ENCODE data around the gene POLE3. TPM values are rescaled to one million over a fixed set of nuclear protein-coding genes. Genes with fewer than 3 reads are reported as not detected.

Gene POLE3
- total and polyA plus RNA-seq, 2 experiments from 2014 or later, result 32.5 to 36.8 TPM

DNA sequence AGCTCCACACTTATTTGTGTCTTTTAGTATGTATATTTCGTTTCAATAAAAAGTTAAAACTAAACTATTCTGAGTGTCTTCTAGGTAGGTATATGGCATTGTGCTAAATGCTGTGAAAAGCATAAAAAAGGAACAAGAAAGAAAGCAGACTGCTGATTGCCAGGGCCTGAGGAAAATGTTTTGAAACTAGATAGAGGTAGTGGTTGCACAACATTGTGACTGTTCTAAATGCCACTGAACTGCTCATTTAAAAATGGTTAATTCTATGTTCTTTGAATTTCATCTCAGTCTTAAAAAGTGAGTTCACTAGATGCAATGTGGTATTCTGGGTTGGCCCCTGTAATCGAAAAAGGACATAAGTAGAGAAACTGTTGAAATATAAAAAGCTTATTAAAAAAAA, 6.8 kb downstream of the POLE3 start:
- 87% methylated on average over 2 of the region's 2 CpGs for WGBS (ENCODE audit: low lambda C conversion rate, missing lambda C conversion rate)
- no peaks in the 10 kb centered on the region for H3K36me3 ChIP-seq (replicated peaks; ENCODE audit: insufficient read depth, low read depth)
- H3K4me1 ChIP-seq (ENCODE audit: insufficient read depth), result peaks cover 23% of the 10 kb centered on the region
- no peak overlapping the region for H2AFZ ChIP-seq
- H3K4me3 ChIP-seq, result no peak overlapping the region
- DNase-seq (ENCODE audit: low spot score), result no peak
- no peaks in the 10 kb centered on the region for H4K20me1 ChIP-seq (ENCODE audit: insufficient read depth, poor library complexity, severe bottlenecking)
- H3K4me2 ChIP-seq, result no peak overlapping the region
- no peak for TF ChIP-seq EZH2 (IDR thresholded peaks at IDR 0.05; ENCODE audit: borderline replicate concordance)
- TF ChIP-seq, protein P1, sequence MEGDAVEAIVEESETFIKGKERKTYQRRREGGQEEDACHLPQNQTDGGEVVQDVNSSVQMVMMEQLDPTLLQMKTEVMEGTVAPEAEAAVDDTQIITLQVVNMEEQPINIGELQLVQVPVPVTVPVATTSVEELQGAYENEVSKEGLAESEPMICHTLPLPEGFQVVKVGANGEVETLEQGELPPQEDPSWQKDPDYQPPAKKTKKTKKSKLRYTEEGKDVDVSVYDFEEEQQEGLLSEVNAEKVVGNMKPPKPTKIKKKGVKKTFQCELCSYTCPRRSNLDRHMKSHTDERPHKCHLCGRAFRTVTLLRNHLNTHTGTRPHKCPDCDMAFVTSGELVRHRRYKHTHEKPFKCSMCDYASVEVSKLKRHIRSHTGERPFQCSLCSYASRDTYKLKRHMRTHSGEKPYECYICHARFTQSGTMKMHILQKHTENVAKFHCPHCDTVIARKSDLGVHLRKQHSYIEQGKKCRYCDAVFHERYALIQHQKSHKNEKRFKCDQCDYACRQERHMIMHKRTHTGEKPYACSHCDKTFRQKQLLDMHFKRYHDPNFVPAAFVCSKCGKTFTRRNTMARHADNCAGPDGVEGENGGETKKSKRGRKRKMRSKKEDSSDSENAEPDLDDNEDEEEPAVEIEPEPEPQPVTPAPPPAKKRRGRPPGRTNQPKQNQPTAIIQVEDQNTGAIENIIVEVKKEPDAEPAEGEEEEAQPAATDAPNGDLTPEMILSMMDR (IDR thresholded peaks at IDR 0.05; ENCODE audit: poor library complexity), result no peak
- TF ChIP-seq EZH2phosphoT487 (IDR thresholded peaks at IDR 0.05; ENCODE audit: low read depth, severe bottlenecking, unreplicated experiment), result no peak
- H3K79me2 ChIP-seq, result peaks cover 30% of the 10 kb centered on the region
- no peaks in the 10 kb centered on the region for H3K9me2 ChIP-seq (replicated peaks; ENCODE audit: insufficient read depth)
- no peaks in the 10 kb centered on the region for H3K27me3 ChIP-seq
- no peak overlapping the region for H3K27ac ChIP-seq
- no peaks in the 10 kb centered on the region for H3K9me3 ChIP-seq (ENCODE audit: low read depth)

- peak; percentile 100 for DNase-seq (ENCODE audit: low spot score)
- peak within 1 kb of the TSS; percentile 59 for H3K4me3 ChIP-seq
- no peaks in the 10 kb centered on the region for H3K27me3 ChIP-seq
- WGBS (ENCODE audit: low lambda C conversion rate, missing lambda C conversion rate), result 3% methylated on average over 35 of the region's 50 CpGs
- no peaks in the 10 kb centered on the region for H3K9me3 ChIP-seq (ENCODE audit: low read depth)
- H3K9me2 ChIP-seq (replicated peaks; ENCODE audit: insufficient read depth), result no peaks in the 10 kb centered on the region
- H3K36me3 ChIP-seq (replicated peaks; ENCODE audit: insufficient read depth, low read depth), result no peaks in the 10 kb centered on the region
- H2AFZ ChIP-seq, result peak within 1 kb of the TSS; percentile 74
- peak within 1 kb of the TSS; percentile 80 for H3K27ac ChIP-seq
- TF ChIP-seq EZH2phosphoT487 (IDR thresholded peaks at IDR 0.05; ENCODE audit: low read depth, severe bottlenecking, unreplicated experiment) (no peak), EZH2 (IDR thresholded peaks at IDR 0.05; ENCODE audit: borderline replicate concordance) (no peak)
- TF ChIP-seq, protein P1 (IDR thresholded peaks at IDR 0.05; ENCODE audit: poor library complexity), result peak; percentile 99
- H3K4me2 ChIP-seq, result peak within 1 kb of the TSS; percentile 93
- peaks cover 42% of the 10 kb centered on the region for H3K79me2 ChIP-seq
- peaks cover 38% of the 10 kb centered on the region for H3K4me1 ChIP-seq (ENCODE audit: insufficient read depth)
- H4K20me1 ChIP-seq (ENCODE audit: insufficient read depth, poor library complexity, severe bottlenecking), result no peaks in the 10 kb centered on the region
Observed at GRCh38 chr9:113401027-113401792, 9.3 kb downstream of the POLE3 start, which contains the start of gene ALAD. ALAD (minus strand) TSS chr9:113401284; CDS start chr9:113393559, 7,725 bp downstream.

DNA sequence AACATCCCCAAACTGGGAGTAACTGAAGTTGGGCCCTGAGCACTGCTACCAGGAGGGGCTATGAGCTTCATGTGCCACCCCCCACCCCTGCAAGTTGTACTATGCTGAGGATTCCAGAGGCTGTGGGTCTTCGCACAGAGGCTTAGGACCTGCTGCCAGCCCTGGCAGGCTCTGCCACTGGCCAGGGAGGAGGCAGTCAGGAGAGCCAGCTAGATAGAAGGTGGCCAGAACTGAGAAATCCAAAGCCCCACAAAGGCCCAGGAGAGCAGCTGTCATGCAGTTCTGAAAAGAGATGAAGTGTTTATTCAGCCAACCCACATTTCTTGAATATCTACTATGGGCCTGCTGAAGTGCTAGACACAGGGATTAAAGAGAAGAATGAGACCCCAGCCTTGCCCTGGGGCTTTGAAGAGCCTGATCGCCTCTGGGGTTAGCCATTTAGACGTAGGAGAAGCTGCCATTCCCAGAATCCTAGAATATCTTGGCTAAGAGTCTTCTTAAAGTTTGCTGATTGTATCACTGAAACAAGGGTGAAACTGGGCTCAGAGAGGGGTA, 10.8 kb downstream of the POLE3 start:
- Histone ChIP-seq H3K4me1 (ENCODE audit: insufficient read depth) (peaks cover 38% of the 10 kb centered on the region), H3K4me2 (peak overlapping the region; percentile 93)

More for the DNA sequence above, 10.8 kb downstream of the POLE3 start:
- H3K9me2 ChIP-seq (replicated peaks; ENCODE audit: insufficient read depth), result no peaks in the 10 kb centered on the region
- H3K4me3 ChIP-seq, result no peak overlapping the region
- 71% methylated on average over 3 of the region's 3 CpGs for WGBS (ENCODE audit: low lambda C conversion rate, missing lambda C conversion rate)
- no peaks in the 10 kb centered on the region for H3K36me3 ChIP-seq (replicated peaks; ENCODE audit: insufficient read depth, low read depth)
- H3K27me3 ChIP-seq, result no peaks in the 10 kb centered on the region
- no peaks in the 10 kb centered on the region for H4K20me1 ChIP-seq (ENCODE audit: insufficient read depth, poor library complexity, severe bottlenecking)
- H3K9me3 ChIP-seq (ENCODE audit: low read depth), result no peaks in the 10 kb centered on the region
- TF ChIP-seq EZH2 (IDR thresholded peaks at IDR 0.05; ENCODE audit: borderline replicate concordance) (no peak), EZH2phosphoT487 (IDR thresholded peaks at IDR 0.05; ENCODE audit: low read depth, severe bottlenecking, unreplicated experiment) (no peak)
- TF ChIP-seq, protein P1 (IDR thresholded peaks at IDR 0.05; ENCODE audit: poor library complexity), result no peak
- H3K27ac ChIP-seq, result peak overlapping the region; percentile 31
- peaks cover 52% of the 10 kb centered on the region for H3K79me2 ChIP-seq
- H2AFZ ChIP-seq, result no peak overlapping the region
- DNase-seq (ENCODE audit: low spot score), result no peak
